DMS 273 treated with DMSO at 0.1 percent for 48 hours (cell line): ENCODE data around the gene MDN1.

Experiments used
- DNase-seq: peaks from one replicate; lab custom pipeline; 2025; lab: John Stamatoyannopoulos, UW

Gene MDN1

GRCh38 chr6:89597988-89598387 lies 221.6 kb downstream of the MDN1 start:
- peak; percentile 14 for DNase-seq

GRCh38 chr6:89597372-89597771 lies 222.2 kb downstream of the MDN1 start:
- no peak for DNase-seq

GRCh38 chr6:89596484-89596883 lies 223.1 kb downstream of the MDN1 start:
- DNase-seq: no peak

- no peak for DNase-seq
These were observed 223.5 kb downstream of the MDN1 start for GRCh38 chr6:89596056-89596455.
